Rectal smooth muscle tissue (tissue), 1 donor: ENCODE measurements around the gene IL1RAPL1.

Experiments used
- H3K27ac ChIP-seq: one replicate; pipeline ENCODE4 v1.7.0; 2013; ENCODE audit warnings: low read depth, low read length, inconsistent platforms
- H3K27me3 ChIP-seq: one replicate; pipeline ENCODE4 v1.7.0; 2013; ENCODE audit warnings: low read length; ENCODE audit not compliant: control insufficient read depth, insufficient read depth
- H3K36me3 ChIP-seq: one replicate; pipeline ENCODE4 v1.7.0; 2013; ENCODE audit warnings: low read length; ENCODE audit not compliant: control insufficient read depth, insufficient read depth
- H3K4me1 ChIP-seq: one replicate; pipeline ENCODE4 v1.7.0; 2013; ENCODE audit warnings: low read length; ENCODE audit not compliant: control insufficient read depth, insufficient read depth
- H3K4me3 ChIP-seq: one replicate; pipeline ENCODE4 v1.7.0; 2013; ENCODE audit warnings: low read length
- H3K9ac ChIP-seq: one replicate; pipeline ENCODE4 v1.7.0; 2013; ENCODE audit warnings: low read length

The IL1RAPL1 gene

DNA sequence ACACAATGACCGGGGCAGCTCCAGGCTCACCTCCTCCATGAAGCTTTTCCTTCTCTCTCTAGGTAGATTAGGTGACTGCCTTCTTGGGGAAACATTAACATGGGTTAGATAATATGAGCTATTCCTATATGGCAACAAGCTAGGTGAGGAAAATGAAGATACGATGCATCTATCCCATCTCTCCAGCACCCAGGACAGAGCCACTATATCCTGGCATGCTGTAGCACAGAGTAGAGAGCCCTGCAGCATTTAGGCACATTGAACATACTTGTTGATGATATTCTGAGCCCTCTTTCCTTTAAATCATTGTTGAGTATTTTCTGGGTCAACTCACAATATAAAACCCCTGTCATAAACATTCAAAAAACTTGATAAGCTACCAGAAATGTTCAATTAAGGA lies 1133.9 kb downstream of the IL1RAPL1 start:
- no peak overlapping the region for H3K27ac ChIP-seq
- H3K4me3 ChIP-seq = no peak overlapping the region
- no peaks in the 10 kb centered on the region for H3K4me1 ChIP-seq
- no peaks in the 10 kb centered on the region for H3K27me3 ChIP-seq
- H3K9ac ChIP-seq = no peak overlapping the region
- no peaks in the 10 kb centered on the region for H3K36me3 ChIP-seq

DNA sequence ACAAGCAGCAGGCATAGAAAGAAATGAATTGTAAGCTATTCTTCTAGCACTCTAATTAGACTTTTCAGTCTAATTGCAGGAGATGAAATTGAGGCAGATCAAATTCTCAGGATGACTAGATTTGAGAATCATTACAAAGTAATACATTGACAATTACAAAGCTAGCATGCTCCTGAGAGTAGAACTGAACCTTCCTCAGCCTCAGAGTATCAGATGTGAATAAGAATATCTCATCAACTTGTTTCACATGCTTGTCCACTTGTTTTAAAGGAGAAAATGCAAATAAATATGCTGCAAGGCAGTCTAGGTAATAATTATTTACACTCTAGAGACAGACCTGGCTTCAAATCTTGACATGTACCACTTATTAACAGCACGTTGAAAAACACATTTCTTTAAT lies 1137.1 kb downstream of the IL1RAPL1 start:
- Histone ChIP-seq H3K36me3 (no peaks in the 10 kb centered on the region), H3K27ac (no peak overlapping the region), H3K4me3 (no peak overlapping the region), H3K4me1 (no peaks in the 10 kb centered on the region), H3K27me3 (no peaks in the 10 kb centered on the region), H3K9ac (no peak overlapping the region)

DNA sequence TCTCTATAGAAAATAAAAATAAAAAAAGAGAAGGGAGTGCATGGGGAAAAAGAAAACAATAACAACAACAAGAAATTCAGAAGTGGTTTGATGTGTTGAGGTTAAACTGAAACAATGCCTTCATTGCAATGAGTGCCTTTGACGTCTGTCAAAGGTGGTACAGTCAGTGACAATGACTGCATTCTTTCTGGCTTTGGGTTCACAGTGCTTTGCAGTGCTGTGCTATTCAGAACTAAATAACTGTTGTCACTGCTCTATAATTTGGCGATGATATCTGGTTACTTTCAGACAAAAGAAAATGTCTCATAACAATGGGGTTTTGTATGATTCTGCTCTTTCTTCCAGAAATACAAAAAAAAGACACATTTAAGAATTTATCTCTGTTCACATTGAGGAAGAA lies 1139.6 kb downstream of the IL1RAPL1 start:
- H3K9ac ChIP-seq = no peak overlapping the region
- H3K4me3 ChIP-seq = no peak overlapping the region
- no peaks in the 10 kb centered on the region for H3K27me3 ChIP-seq
- H3K36me3 ChIP-seq = no peaks in the 10 kb centered on the region
- H3K27ac ChIP-seq = no peak overlapping the region
- H3K4me1 ChIP-seq = no peaks in the 10 kb centered on the region

DNA sequence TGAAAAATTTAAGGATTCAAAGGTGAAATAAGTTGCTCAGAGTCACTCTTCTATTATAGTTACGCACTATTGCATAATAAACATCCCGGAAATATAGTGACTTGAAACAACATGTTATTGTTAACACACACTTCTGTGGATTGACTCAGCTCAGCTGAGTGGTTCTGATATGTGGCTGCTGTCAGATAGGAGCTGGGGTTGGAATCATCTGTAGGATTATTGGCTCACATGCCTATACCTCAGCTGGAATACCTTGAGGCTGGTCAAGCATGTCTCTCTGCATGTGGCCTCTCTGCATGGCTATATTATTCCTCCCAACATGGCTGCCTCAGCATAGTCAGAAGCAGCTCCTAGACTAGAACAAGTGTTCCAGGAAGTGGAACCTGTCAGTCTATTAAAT lies 1141.4 kb downstream of the IL1RAPL1 start:
- Histone ChIP-seq H3K27ac (no peak overlapping the region), H3K27me3 (no peaks in the 10 kb centered on the region), H3K36me3 (no peaks in the 10 kb centered on the region), H3K9ac (no peak overlapping the region), H3K4me1 (no peaks in the 10 kb centered on the region), H3K4me3 (no peak overlapping the region)

DNA sequence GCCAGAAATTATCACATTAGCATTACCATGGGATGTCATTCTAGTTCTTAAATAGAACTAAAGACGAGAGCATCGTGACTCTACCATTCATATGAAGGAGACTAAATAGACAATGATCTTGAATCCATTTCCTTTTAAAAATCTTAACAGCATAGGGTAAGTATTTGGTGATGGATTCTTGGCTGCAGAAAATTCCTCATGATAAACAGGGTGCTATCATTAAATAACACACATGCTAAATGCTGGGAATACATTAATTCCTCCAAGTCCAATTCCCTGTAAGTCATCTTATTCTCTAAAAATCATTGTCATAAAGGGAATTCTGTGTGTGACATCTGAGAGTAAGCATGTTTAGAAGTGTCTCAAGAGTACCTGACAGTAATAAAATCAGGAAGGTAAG lies 1157.7 kb downstream of the IL1RAPL1 start:
- Histone ChIP-seq H3K9ac (no peak overlapping the region), H3K36me3 (no peaks in the 10 kb centered on the region), H3K4me3 (no peak overlapping the region), H3K27ac (no peak overlapping the region), H3K4me1 (no peaks in the 10 kb centered on the region), H3K27me3 (no peaks in the 10 kb centered on the region)

DNA sequence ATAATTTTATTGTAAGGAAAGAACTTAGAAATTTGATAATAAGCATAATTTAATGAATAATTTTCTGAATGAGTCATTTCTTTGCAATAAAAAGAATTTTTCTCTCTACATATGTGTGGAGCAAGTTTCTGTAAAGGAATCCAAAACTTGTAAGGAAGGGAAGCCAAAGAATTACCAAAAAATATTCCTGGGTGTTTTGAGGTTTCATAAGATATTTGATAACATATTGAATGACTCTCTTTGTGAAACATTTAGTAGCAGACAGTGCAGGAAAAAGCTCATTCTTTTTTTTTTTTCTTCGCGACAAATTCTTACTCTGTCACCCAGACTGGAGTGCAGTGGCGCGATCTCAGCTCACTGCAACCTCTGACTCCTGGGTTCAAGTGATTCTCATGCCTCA lies 1159.1 kb downstream of the IL1RAPL1 start:
- H3K4me3 ChIP-seq = no peak overlapping the region
- no peaks in the 10 kb centered on the region for H3K27me3 ChIP-seq
- H3K4me1 ChIP-seq = no peaks in the 10 kb centered on the region
- no peaks in the 10 kb centered on the region for H3K36me3 ChIP-seq
- H3K27ac ChIP-seq = no peak overlapping the region
- no peak overlapping the region for H3K9ac ChIP-seq

DNA sequence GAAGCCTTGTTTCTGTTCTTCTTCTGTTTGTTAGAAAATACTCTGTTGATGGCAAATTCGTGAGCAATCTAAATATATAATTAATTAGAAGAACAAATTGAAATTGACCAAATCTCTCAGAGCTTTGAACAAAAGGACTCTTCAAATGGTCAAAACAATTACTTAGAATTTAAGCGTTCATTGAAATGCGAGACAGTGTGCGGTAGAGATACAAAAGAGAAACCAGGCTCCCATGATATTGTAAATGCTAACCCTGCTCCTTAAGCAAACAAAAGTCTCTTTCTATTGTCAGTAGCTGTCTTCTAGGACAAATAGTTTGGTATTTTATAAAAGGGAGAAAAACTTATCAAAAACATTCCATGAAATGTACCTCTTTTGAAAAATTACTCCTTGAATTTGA lies 1174.8 kb downstream of the IL1RAPL1 start:
- H3K4me1 ChIP-seq = no peaks in the 10 kb centered on the region
- no peaks in the 10 kb centered on the region for H3K36me3 ChIP-seq
- H3K4me3 ChIP-seq = no peak overlapping the region
- H3K27me3 ChIP-seq = no peaks in the 10 kb centered on the region
- no peak overlapping the region for H3K9ac ChIP-seq
- no peak overlapping the region for H3K27ac ChIP-seq

DNA sequence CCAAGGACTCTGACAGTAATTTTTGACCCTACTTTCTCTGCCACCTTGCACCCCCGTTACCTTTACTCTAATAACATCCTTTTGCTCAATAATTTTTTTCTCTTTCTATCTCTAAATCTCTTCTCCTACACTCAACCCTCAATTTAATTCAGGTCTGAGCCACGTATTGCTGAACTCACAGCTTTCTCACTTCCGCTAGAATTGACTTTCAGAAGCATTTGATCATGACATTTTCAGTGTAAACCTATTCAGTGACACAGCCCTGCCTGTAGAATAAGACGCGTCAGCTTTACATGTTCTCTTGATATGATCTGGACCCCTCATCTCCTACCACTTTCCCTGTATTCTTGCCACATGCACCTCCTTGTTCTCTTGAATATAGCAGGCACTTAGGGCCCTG lies 1188.6 kb downstream of the IL1RAPL1 start:
- Histone ChIP-seq H3K27ac (no peak overlapping the region), H3K27me3 (no peaks in the 10 kb centered on the region), H3K36me3 (no peaks in the 10 kb centered on the region), H3K9ac (no peak overlapping the region), H3K4me3 (no peak overlapping the region), H3K4me1 (no peaks in the 10 kb centered on the region)

DNA sequence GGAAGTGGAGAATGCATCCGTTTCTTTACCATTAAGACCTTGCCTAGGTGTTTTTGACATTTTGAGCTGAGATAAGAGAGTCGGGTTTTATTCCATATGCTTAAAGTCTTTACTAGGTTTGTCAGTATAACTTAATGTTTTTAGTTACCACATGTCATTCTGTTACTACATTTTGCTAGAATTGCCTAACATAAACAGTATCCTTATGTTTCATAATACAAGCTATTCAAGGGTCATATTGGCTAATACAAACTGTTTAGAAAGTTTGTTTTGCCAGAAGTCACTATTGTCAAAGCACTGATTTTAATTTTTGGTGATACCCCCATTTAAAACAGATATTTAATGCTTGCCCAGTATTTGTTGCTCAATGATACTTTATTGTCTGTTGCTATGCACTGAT lies 1200.4 kb downstream of the IL1RAPL1 start:
- H3K4me3 ChIP-seq = no peak overlapping the region
- no peaks in the 10 kb centered on the region for H3K27me3 ChIP-seq
- no peaks in the 10 kb centered on the region for H3K4me1 ChIP-seq
- H3K36me3 ChIP-seq = no peaks in the 10 kb centered on the region
- H3K27ac ChIP-seq = no peak overlapping the region
- no peak overlapping the region for H3K9ac ChIP-seq

DNA sequence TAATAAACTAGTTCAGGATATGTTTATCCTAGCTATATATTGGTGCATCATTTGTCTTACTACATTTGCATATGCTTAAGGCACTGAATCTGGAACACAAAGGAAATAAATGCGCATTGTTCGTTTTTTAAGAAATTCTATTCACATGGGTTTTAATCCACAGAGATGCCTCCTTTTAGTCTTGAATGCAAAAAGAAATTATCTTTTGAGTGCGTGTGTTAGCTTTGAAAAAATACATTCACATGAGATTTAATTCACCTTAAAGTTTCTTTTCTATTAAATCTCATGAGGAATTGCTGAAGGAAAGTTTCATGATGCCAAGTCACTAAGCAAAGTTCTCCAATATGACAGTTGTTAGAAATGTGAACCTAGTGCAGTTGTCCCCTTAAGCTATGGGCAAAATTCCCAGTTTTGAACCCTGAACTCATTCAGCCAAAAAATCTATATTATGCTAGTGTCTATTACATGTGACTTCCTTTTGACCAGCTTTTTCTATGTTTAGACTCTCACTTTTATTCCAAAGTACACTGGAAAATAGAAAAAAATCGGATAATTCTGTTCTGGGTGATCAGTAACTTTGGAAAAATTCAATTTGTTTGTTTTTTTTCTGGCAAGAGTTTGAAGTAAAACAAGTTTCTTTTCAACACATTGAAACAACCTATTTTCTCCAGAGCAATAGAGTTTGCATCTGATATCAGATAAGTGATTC lies 1201.9 kb downstream of the IL1RAPL1 start:
- Histone ChIP-seq H3K4me1 (no peaks in the 10 kb centered on the region), H3K9ac (no peak overlapping the region), H3K27me3 (no peaks in the 10 kb centered on the region), H3K4me3 (no peak overlapping the region), H3K27ac (no peak overlapping the region), H3K36me3 (no peaks in the 10 kb centered on the region)

DNA sequence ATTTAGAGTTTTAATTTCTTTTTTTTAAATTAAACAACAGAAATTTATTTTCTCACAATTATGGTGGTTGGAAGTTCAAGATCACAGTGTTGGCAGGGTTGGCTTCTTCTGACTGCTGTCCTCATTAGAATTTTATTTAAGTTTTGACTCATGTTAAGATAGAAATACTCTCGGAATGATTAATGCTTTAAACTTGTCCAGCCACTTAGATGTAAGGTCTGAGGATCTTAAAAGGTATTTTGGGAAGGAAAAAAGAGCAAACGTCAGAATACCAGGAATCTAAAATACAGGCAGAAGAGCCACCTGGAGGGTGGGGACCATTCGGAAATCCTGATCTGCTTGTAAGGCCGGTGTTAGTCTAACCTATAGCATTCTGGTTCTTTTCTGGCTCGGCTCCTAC lies 1205.1 kb downstream of the IL1RAPL1 start:
- no peaks in the 10 kb centered on the region for H3K4me1 ChIP-seq
- no peak overlapping the region for H3K27ac ChIP-seq
- H3K9ac ChIP-seq = no peak overlapping the region
- no peaks in the 10 kb centered on the region for H3K36me3 ChIP-seq
- no peaks in the 10 kb centered on the region for H3K27me3 ChIP-seq
- no peak overlapping the region for H3K4me3 ChIP-seq

DNA sequence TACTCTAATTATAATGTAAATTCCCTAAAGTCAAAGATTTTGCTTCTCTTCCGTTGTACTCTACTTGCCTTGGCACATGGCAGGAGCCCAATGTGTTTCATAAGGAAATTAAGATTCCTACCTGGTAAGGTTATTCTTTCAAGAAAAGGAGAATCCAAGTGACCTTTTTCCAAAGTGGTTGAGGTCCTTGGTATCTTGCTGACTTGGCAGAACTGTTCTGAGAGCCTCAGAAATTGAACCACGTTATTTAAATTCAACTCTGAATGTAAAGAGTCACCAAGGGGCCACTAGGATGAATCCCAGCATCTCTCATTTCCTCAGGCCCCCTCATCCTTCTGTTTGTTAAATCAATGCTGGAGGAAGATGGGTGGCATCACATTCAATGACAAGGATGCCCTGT lies 1209.9 kb downstream of the IL1RAPL1 start:
- H3K4me1 ChIP-seq = no peaks in the 10 kb centered on the region
- H3K27me3 ChIP-seq = no peaks in the 10 kb centered on the region
- no peak overlapping the region for H3K4me3 ChIP-seq
- H3K36me3 ChIP-seq = no peaks in the 10 kb centered on the region
- H3K27ac ChIP-seq = no peak overlapping the region
- H3K9ac ChIP-seq = no peak overlapping the region

DNA sequence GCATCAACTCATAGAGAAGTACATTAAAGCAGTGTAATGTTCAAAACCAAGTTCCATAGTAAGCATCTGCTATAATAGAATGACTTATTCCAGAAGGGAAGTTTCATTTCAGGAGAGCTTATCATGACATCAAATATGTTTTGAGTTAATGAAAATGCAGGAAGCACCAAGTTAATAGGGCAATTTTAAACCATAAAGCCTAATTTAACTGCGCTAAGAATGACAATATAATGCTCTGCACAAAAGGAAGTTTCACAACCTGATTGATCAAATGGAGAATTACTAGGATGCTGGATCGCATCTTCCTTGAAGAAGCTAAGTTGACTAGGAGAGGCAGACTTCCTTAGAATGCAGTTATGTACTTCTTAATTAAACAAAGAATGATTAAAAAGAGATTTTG lies 1211.2 kb downstream of the IL1RAPL1 start:
- H3K36me3 ChIP-seq = no peaks in the 10 kb centered on the region
- no peak overlapping the region for H3K27ac ChIP-seq
- H3K4me3 ChIP-seq = no peak overlapping the region
- H3K4me1 ChIP-seq = no peaks in the 10 kb centered on the region
- H3K9ac ChIP-seq = no peak overlapping the region
- no peaks in the 10 kb centered on the region for H3K27me3 ChIP-seq
